ENCODE measurements around the gene CARS2. TPM values are rescaled to one million over a fixed set of nuclear protein-coding genes. Genes with fewer than 3 reads are reported as not detected.

The CARS2 gene
- total and polyA plus RNA-seq, 2 experiments from 2014 or later: 39.0 to 53.5 TPM

DNA sequence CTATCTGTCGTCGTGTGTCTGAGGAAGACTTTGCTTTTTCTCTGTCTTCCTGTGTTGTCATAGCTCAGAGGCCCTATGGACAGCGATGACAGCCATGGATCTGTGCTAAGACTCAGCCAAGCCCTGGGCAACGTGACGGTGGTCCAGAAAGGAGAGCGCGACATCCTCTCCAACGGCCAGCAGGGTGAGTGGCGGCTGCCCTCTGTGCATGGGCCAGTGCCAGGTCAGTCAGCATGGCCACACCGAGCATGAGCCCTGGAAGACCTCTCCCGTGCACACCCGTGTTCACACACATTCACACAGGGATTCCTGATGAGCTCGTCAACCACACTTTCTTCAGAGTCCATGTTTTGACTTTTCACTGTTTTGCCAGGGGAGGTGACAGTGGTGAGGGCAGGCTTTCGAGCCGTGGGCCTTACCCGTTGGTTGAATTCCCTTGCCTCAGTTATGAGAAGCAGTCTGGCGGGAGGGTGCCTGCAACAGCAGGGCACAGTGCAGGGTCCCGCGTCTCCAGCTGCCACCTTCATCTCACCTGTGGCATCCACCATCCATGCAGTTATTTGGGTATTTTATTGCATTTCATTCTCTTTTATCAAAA is 70.4 kb downstream of the CARS2 start:
- H3K27me3 Mint-ChIP-seq (ENCODE audit: insufficient read depth, low read depth, poor library complexity): no peaks in the 10 kb centered on the region
- Histone ChIP-seq H3K4me3 (no peak overlapping the region), H3K36me3 (ENCODE audit: insufficient read depth) (peaks cover 14% of the 10 kb centered on the region; the same call in 1 of the 2 replicates), H3K27ac (ENCODE audit: low read depth) (no peak overlapping the region), H3F3A (replicated peaks; ENCODE audit: low read depth) (no peaks in the 10 kb centered on the region; the same call in 1 of the 2 replicates), H2AFZ (no peak overlapping the region), H3K27me3 (ENCODE audit: insufficient read depth) (no peaks in the 10 kb centered on the region), H4K20me1 (replicated peaks; ENCODE audit: insufficient read depth) (0 out of 2 replicates have a peak, but pooled peaks cover 6% of the 10 kb centered on the region), H3K79me2 (replicated peaks; ENCODE audit: insufficient read depth) (peaks cover 28% of the 10 kb centered on the region), H3K9me2 (ENCODE audit: insufficient read depth) (no peaks in the 10 kb centered on the region), H3K4me2 (no peak overlapping the region), H3K4me1 (ENCODE audit: insufficient read depth) (no peaks in the 10 kb centered on the region)
- H3K9me3 Mint-ChIP-seq: peaks cover 4% of the 10 kb centered on the region; the same call in 2 of the 3 replicates
- H3K36me3 Mint-ChIP-seq (ENCODE audit: low read depth): peaks cover 82% of the 10 kb centered on the region
- no peaks in the 10 kb centered on the region; the same call in 2 of the 3 replicates for H3K4me1 Mint-ChIP-seq
- no peak overlapping the region for H3K4me3 Mint-ChIP-seq
- ATAC-seq (no peak), DNase-seq (ENCODE audit: low spot score) (no peak)
- H3K27ac Mint-ChIP-seq: no peak overlapping the region
- no peak for TF ChIP-seq JUNB (IDR thresholded peaks at IDR 0.05; ENCODE audit: unreplicated experiment)
- TF ChIP-seq REST (IDR thresholded peaks at IDR 0.05; ENCODE audit: unreplicated experiment): no peak
- TF ChIP-seq EZH2 (IDR thresholded peaks at IDR 0.05; ENCODE audit: low read depth, unreplicated experiment): no peak

DNA sequence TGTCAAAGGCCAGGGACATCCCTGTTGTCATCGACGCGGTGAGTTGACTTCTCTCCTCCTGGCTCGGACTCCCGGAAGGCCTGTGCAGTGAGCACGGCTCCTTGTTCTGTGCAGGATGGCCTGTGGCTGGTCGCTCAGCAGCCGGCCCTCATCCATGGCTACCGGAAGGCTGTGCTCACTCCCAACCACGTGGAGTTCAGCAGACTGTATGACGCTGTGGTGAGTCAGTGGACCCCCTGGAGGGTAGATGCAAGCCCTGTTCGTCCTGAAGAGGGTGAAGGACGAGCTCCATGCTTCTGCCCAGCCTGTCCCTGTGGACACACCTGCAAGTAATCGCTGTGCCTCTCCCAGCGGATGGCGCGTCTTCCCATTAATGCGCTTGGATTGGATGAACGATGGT is 71.4 kb downstream of the CARS2 start:
- no peaks in the 10 kb centered on the region for H3K27me3 Mint-ChIP-seq (ENCODE audit: insufficient read depth, low read depth, poor library complexity)
- Histone ChIP-seq H3K27ac (ENCODE audit: low read depth) (no peak overlapping the region), H3K9me2 (ENCODE audit: insufficient read depth) (no peaks in the 10 kb centered on the region), H3F3A (replicated peaks; ENCODE audit: low read depth) (no peaks in the 10 kb centered on the region; the same call in 1 of the 2 replicates), H3K4me2 (no peak overlapping the region), H3K79me2 (replicated peaks; ENCODE audit: insufficient read depth) (peaks cover 37% of the 10 kb centered on the region), H2AFZ (no peak overlapping the region), H3K27me3 (ENCODE audit: insufficient read depth) (no peaks in the 10 kb centered on the region), H3K4me1 (ENCODE audit: insufficient read depth) (no peaks in the 10 kb centered on the region), H4K20me1 (replicated peaks; ENCODE audit: insufficient read depth) (0 out of 2 replicates have a peak, but pooled peaks cover 2% of the 10 kb centered on the region), H3K4me3 (no peak overlapping the region), H3K36me3 (ENCODE audit: insufficient read depth) (peaks cover 14% of the 10 kb centered on the region; the same call in 1 of the 2 replicates)
- no peak overlapping the region for H3K4me3 Mint-ChIP-seq
- H3K36me3 Mint-ChIP-seq (ENCODE audit: low read depth): peaks cover 77% of the 10 kb centered on the region
- H3K9me3 Mint-ChIP-seq: peaks cover 4% of the 10 kb centered on the region; the same call in 1 of the 3 replicates
- H3K4me1 Mint-ChIP-seq: no peaks in the 10 kb centered on the region; the same call in 2 of the 3 replicates
- no peak overlapping the region for H3K27ac Mint-ChIP-seq
- ATAC-seq: no peak
- DNase-seq (ENCODE audit: low spot score): no peak
- TF ChIP-seq EZH2phosphoT487 (IDR thresholded peaks at IDR 0.05; ENCODE audit: unreplicated experiment) (no peak), POLR2AphosphoS5 (IDR thresholded peaks at IDR 0.05; ENCODE audit: low read depth) (no peak), REST (IDR thresholded peaks at IDR 0.05; ENCODE audit: unreplicated experiment) (no peak), CREB1 (CRISPR knock-in tag; IDR thresholded peaks at IDR 0.05; ENCODE audit: low read depth) (no peak), ETS1 (IDR thresholded peaks at IDR 0.05) (no peak)

Data from GM23338 (cell line).